Kidney (tissue), 14 donors: ENCODE results near the gene CAMK1D. TPM values are rescaled to one million over a fixed set of nuclear protein-coding genes. Genes with fewer than 3 reads are reported as not detected.

ENCODE experiments used
- DNase-seq, 5 donors: peaks; one replicate each; pipeline ENCODE4 v3.0.0-alpha.2; 2013 to 2020
- FAIRE-seq: peaks from 2 replicates; lab custom pipeline; 2012; peaks lifted over from hg19 to GRCh38; lab: Jason Lieb, UNC
- H3K27ac ChIP-seq, 2 donors: one replicate each; pipeline ENCODE4 v1.7.0; 2013; ENCODE audit warnings: low read depth in 2 of 2, low read length in 2 of 2, inconsistent platforms in 1 of 2
- H3K27me3 ChIP-seq: one replicate; pipeline ENCODE4 v1.7.1; 2013; ENCODE audit warnings: low read length, inconsistent platforms; ENCODE audit not compliant: control insufficient read depth, insufficient read depth
- H3K36me3 ChIP-seq, 3 donors: one replicate each; pipeline versions ENCODE4 v1.7.0 to v1.7.1; 2013; ENCODE audit warnings: low read length in 3 of 3, control low read depth in 1 of 3, inconsistent platforms in 1 of 3; ENCODE audit not compliant: insufficient read depth in 3 of 3, control insufficient read depth in 2 of 3
- H3K4me1 ChIP-seq, 3 donors: one replicate each; pipeline versions ENCODE4 v1.7.0 to v1.7.1; 2013; ENCODE audit warnings: low read length in 3 of 3, inconsistent platforms in 1 of 3, low read depth in 1 of 3; ENCODE audit not compliant: control insufficient read depth in 2 of 3, insufficient read depth in 2 of 3
- H3K4me3 ChIP-seq, 3 donors: one replicate each; pipeline versions ENCODE4 v1.7.0 to v1.8.1; 2013; ENCODE audit warnings: low read length in 3 of 3, control low read depth in 1 of 3, inconsistent platforms in 1 of 3
- H3K9ac ChIP-seq, 3 donors: one replicate each; pipeline versions ENCODE4 v1.7.0 to v1.7.1; 2013; ENCODE audit warnings: low read length in 3 of 3, control low read depth in 1 of 3, inconsistent platforms in 1 of 3
- H3K9me3 ChIP-seq, 3 donors: one replicate each; pipeline versions ENCODE4 v1.7.0 to v1.7.1; 2013; ENCODE audit warnings: low read length in 3 of 3, control low read depth in 1 of 3, inconsistent platforms in 1 of 3; ENCODE audit not compliant: control insufficient read depth in 2 of 3, insufficient read depth in 1 of 3
- CTCF ChIP-seq: IDR thresholded peaks from 3 replicates; pipeline ENCODE4 v1.5.1; 2012; ENCODE audit warnings: mild to moderate bottlenecking, moderate library complexity, borderline replicate concordance; ENCODE audit not compliant: insufficient read depth; ENCODE audit errors: extremely low read depth
- intact Hi-C: fragments of 100-400 bp; cut with DNase I; formaldehyde crosslinking; loops from one replicate; pipeline ENCODE4 v1.11.1; 2022
- polyA plus RNA-seq: library from polyadenylated mRNA; stranded (reverse); fragments of 350-450 nt; fragmentation: Illumina TruSeq; extraction: RNeasy Lipid Tissue Mini Kit (QIAGEN cat#74804); gene quantifications from one replicate; pipeline ENCODE4 v1.2.3, GENCODE V29; 2014; ENCODE audit warnings: low read depth, low replicate concordance; ENCODE audit not compliant: insufficient read depth
- total RNA-seq: library from RNA; stranded (reverse); fragmentation: NEBNext Ultra II Directional; extraction: Animal tissue kit (Norgen Biotek cat#: 25700); gene quantifications from one replicate; pipeline ENCODE4 v1.2.1, GENCODE V29; 2021
- donor health status: control.
- donor health status: control.
- donor health status: control.
- donor health status: control.
- donor health status: control.
- donor health status: DM: yes; HTN: yes; CAD: no.
- donor health status: Normal renal cell carcinoma (clear cell type).

Gene CAMK1D
- total and polyA plus RNA-seq, 2 donors from 2014 or later: 1.1 to 13.7 TPM

DNA sequence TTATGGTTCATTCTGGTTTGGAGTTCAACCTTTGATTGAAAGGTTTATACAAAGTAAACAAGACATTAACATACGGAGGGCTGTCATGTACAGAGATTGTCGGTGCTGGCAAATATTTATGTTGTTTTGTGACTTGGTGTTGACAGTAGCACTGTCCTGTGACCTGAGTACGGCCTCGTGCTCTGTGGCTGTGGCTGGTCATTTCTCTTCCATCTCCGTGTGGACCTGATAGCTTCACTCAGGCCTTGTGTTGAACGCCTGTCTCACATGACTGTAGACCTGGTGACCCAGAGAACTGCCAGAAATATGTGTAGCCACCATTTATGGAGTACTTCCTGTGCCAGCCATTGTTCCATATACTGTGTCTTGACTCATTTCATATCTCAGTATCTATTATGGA, 340.5 kb downstream of the CAMK1D start:
- no peak overlapping the region for H3K27ac ChIP-seq

DNA sequence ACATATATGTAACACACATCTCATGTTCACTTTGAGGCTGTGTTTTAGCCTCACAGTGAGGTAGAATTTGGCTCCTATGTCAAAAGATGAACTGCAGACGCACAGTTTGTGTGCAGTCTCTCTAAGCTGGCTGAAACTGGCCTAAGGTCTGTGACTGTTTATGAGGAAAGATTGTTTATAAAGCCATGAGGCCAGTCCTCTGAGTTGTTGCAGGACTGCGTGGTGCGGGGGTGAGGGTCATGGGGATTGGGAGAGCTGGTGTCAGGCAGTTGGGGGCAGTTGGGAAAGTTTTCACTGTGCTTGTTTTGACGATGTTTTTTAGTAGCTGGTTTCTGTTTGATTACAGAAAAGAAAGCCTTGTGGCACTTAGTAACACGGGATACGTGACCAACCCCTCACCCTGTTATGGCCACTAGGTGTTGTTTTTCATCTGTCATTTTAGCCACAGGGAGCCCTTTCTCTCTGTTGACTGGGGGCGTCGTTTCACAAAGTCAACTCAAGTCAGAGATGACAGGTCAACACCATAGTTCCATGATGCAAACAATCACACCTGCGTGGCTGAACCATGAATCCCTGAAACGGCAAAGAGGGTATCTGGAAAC, 341.3 kb downstream of the CAMK1D start:
- Histone ChIP-seq H3K4me1 (peaks cover 0 to 5% (median 0%) of the 10 kb centered on the region in 3 donors), H3K27ac (peak overlapping the region in 1 of 2 donors; percentile 70), H3K27me3 (no peaks in the 10 kb centered on the region), H3K4me3 (no peak overlapping the region), H3K9me3 (no peaks in the 10 kb centered on the region), H3K9ac (no peak overlapping the region), H3K36me3 (no peaks in the 10 kb centered on the region)
- intact Hi-C loops: no loop called here
- DNase-seq (peak; percentile 41 to 85 (median 74)), FAIRE-seq (no peak)
- no peak for TF ChIP-seq CTCF

More for the DNA sequence above, 340.5 kb downstream of the CAMK1D start:
- no peak overlapping the region for H3K4me3 ChIP-seq
- H3K9ac ChIP-seq: no peak overlapping the region
- intact Hi-C loops: no loop called here
- DNase-seq (peak in 2 of 5 donors; percentile 29 to 39), FAIRE-seq (no peak)
- peaks cover 0 to 5% (median 0%) of the 10 kb centered on the region in 3 donors for H3K4me1 ChIP-seq
- TF ChIP-seq CTCF: no peak
- no peaks in the 10 kb centered on the region for H3K36me3 ChIP-seq
- H3K9me3 ChIP-seq: no peaks in the 10 kb centered on the region
- H3K27me3 ChIP-seq: no peaks in the 10 kb centered on the region

GRCh38 chr10:12691596-12691995, 342.2 kb downstream of the CAMK1D start:
- Histone ChIP-seq H3K9ac (no peak overlapping the region), H3K27ac (no peak overlapping the region), H3K36me3 (no peaks in the 10 kb centered on the region), H3K27me3 (no peaks in the 10 kb centered on the region), H3K4me3 (no peak overlapping the region), H3K4me1 (peaks cover 0 to 5% (median 0%) of the 10 kb centered on the region in 3 donors), H3K9me3 (no peaks in the 10 kb centered on the region)
- no peak for FAIRE-seq
- TF ChIP-seq CTCF: no peak
- intact Hi-C loops: no loop called here
- no peak for DNase-seq

- Histone ChIP-seq H3K27me3 (no peaks in the 10 kb centered on the region), H3K9me3 (no peaks in the 10 kb centered on the region), H3K36me3 (no peaks in the 10 kb centered on the region), H3K9ac (no peak overlapping the region), H3K4me3 (no peak overlapping the region), H3K27ac (no peak overlapping the region), H3K4me1 (no peaks in the 10 kb centered on the region)
- TF ChIP-seq CTCF: no peak
- intact Hi-C loops: no loop called here
- FAIRE-seq: no peak
- DNase-seq: no peak
Measured at GRCh38 chr10:12697764-12698163, 348.4 kb downstream of the CAMK1D start.
